ENCODE measurements around the gene FAM151B. TPM values are rescaled to one million over a fixed set of nuclear protein-coding genes. Genes with fewer than 3 reads are reported as not detected.

FAM151B gene
- total and polyA plus RNA-seq, 12 donors = 1.1 to 5.7 (median 3.5) TPM

GRCh38 chr5:80588858-80589540 lies 101.1 kb downstream of the FAM151B start:
- no peaks in the 10 kb centered on the region for H3K36me3 ChIP-seq (replicated peaks in 1 of 2)
- TF ChIP-seq POLR2A (IDR thresholded peaks at IDR 0.05) = no peak
- no peak for TF ChIP-seq CTCF (IDR thresholded peaks at IDR 0.05)
- intact Hi-C loops (cut with DNase I) = no loop called here
- no peak overlapping the region for H3K27ac ChIP-seq
- no peak overlapping the region for H3K4me3 ChIP-seq
- H3K27me3 ChIP-seq = no peaks in the 10 kb centered on the region
- H3K4me1 ChIP-seq (replicated peaks in 1 of 2) = no peaks in the 10 kb centered on the region
- no peak for DNase-seq
- H3K9me3 ChIP-seq (replicated peaks in 1 of 3) = no peaks in the 10 kb centered on the region
- 84 to 94% (median 90%) methylated on average over 8 of the region's 8 CpGs for WGBS, 4 donors

GRCh38 chr5:80590766-80591165 lies 102.9 kb downstream of the FAM151B start:
- H3K4me1 ChIP-seq (replicated peaks in 1 of 2) = no peaks in the 10 kb centered on the region
- H3K27ac ChIP-seq = no peak overlapping the region
- no peak for DNase-seq
- H3K36me3 ChIP-seq (replicated peaks in 1 of 2) = no peaks in the 10 kb centered on the region
- no peaks in the 10 kb centered on the region for H3K27me3 ChIP-seq
- H3K4me3 ChIP-seq = no peak overlapping the region
- intact Hi-C loops (cut with DNase I) = no loop called here
- no peaks in the 10 kb centered on the region for H3K9me3 ChIP-seq (replicated peaks in 1 of 3)
- TF ChIP-seq CTCF (IDR thresholded peaks at IDR 0.05) (no peak), POLR2A (IDR thresholded peaks at IDR 0.05) (no peak)
- 76 to 83% (median 80%) methylated on average over 3 to 5 of the region's 5 CpGs for WGBS, 4 donors

- H3K27ac ChIP-seq = no peak overlapping the region
- H3K27me3 ChIP-seq = no peaks in the 10 kb centered on the region
- no peaks in the 10 kb centered on the region for H3K9me3 ChIP-seq (replicated peaks in 1 of 3)
- 84 to 93% (median 92%) methylated on average over 3 of the region's 3 CpGs for WGBS, 4 donors
- H3K36me3 ChIP-seq (replicated peaks in 1 of 2) = no peaks in the 10 kb centered on the region
- intact Hi-C loops (cut with DNase I) = no loop called here
- no peaks in the 10 kb centered on the region for H3K4me1 ChIP-seq (replicated peaks in 1 of 2)
- no peak for TF ChIP-seq CTCF (IDR thresholded peaks at IDR 0.05)
- TF ChIP-seq POLR2A (IDR thresholded peaks at IDR 0.05) = no peak
- DNase-seq = no peak
- H3K4me3 ChIP-seq = no peak overlapping the region
These were observed 103.5 kb downstream of the FAM151B start for GRCh38 chr5:80591352-80591751.

- Histone ChIP-seq H3K4me3 (no peak overlapping the region), H3K27me3 (no peaks in the 10 kb centered on the region), H3K4me1 (replicated peaks in 1 of 2) (no peaks in the 10 kb centered on the region), H3K9me3 (replicated peaks in 1 of 3) (no peaks in the 10 kb centered on the region), H3K36me3 (replicated peaks in 1 of 2) (no peaks in the 10 kb centered on the region), H3K27ac (no peak overlapping the region)
- intact Hi-C loops (cut with DNase I) = no loop called here
- TF ChIP-seq CTCF (IDR thresholded peaks at IDR 0.05) (no peak), POLR2A (IDR thresholded peaks at IDR 0.05) (no peak)
- no peak for DNase-seq
- 62 to 90% (median 64%) methylated on average over 1 of the region's 1 CpG for WGBS, 4 donors
These were observed 104.2 kb downstream of the FAM151B start for GRCh38 chr5:80592105-80592504.

Other genes with a start within 250 kb of the FAM151B start
- gene SERINC5, start 232.1 kb upstream of the FAM151B start, total RNA-seq = 100 to 1,000 TPM in 4 of 9 donors, 10 to 100 TPM in 5; 25.7 to 258 (median 96.7) TPM
- 10 to 100 TPM; 14.4 to 22.7 (median 16.3) TPM for gene SERINC5, start 232.1 kb upstream of the FAM151B start, polyA plus RNA-seq
- not detected for gene SPZ1, start 168.1 kb upstream of the FAM151B start, total RNA-seq
- not detected for gene SPZ1, start 168.1 kb upstream of the FAM151B start, polyA plus RNA-seq
- 10 to 100 TPM; 14.3 to 56.3 (median 36.7) TPM for gene ZFYVE16, start 80.0 kb upstream of the FAM151B start, total RNA-seq
- 10 to 100 TPM; 17.3 to 39.1 (median 24.2) TPM for gene ZFYVE16, start 80.0 kb upstream of the FAM151B start, polyA plus RNA-seq
- gene ANKRD34B, start 82.2 kb downstream of the FAM151B start, total RNA-seq = not detected
- under 1 TPM in 2 of 3 donors, not detected in 1; 0.04 to 0.08 TPM for gene ANKRD34B, start 82.2 kb downstream of the FAM151B start, polyA plus RNA-seq
- gene MSH3, start 166.6 kb downstream of the FAM151B start, total RNA-seq = 10 to 100 TPM; 10.0 to 24.6 (median 14.4) TPM
- gene MSH3, start 166.6 kb downstream of the FAM151B start, polyA plus RNA-seq = 10 to 100 TPM in 1 of 3 donors, 1 to 10 TPM in 2; 2.8 to 10.6 (median 3.1) TPM
- 10 to 100 TPM in 3 of 9 donors, 1 to 10 TPM in 6; 4.4 to 24.2 (median 8.8) TPM for gene DHFR, start 166.9 kb downstream of the FAM151B start, total RNA-seq
- 10 to 100 TPM in 1 of 3 donors, 1 to 10 TPM in 2; 7.8 to 20.2 (median 8.3) TPM for gene DHFR, start 166.9 kb downstream of the FAM151B start, polyA plus RNA-seq